ENCODE results near the gene MAST4.

Gene MAST4

DNA sequence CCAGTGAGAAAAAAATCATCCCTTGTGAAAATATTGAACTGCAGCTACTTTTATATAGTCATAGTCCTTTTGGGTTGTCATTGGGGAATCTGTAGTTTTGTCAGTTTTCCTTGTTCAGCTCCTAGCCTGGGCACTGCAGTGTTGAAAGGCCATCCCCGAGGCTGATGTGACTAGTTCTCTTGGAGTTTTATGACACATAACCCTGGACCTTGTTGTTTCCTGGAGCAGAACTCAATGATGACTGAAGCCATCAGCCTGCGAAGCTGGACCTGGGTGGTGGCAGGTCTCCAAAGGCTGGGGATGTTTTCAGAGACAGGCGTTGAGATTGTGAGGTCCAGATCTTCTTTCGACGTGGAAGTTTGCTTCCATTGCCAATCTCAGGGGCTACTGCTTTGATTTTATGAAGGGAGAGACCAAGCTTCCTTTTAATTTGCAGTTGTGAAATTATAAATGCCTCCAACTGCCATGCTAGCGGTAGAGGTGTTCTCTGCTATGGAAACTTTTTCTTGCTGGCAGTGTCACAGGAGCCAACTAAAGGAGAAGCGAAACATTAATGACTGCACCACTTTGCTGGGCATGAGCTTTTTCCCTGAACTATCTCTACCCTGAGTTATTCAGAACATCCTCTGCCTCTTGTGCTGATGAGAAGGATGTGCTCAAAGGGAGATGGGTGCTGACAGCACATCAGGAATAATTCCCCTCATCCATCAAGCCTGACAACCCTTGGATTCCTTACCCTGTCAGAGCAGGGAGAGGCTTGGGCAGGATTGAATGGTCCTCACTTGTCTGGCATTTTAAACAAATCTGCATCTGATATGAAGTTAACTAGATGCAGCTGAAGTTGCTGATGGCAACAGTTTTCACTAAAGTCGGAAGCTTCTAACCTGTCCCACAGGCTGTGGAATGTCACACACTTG is 209.6 kb downstream of the MAST4 start:
- H3K27me3 Mint-ChIP-seq (ENCODE audit: low read depth), result peaks cover 3% of the 10 kb centered on the region
- H3K4me3 Mint-ChIP-seq, result no peak overlapping the region
- H3K4me1 Mint-ChIP-seq, result no peaks in the 10 kb centered on the region
- no peaks in the 10 kb centered on the region for H3K9me3 Mint-ChIP-seq
- H3K27ac Mint-ChIP-seq, result no peak overlapping the region
- TF ChIP-seq, protein P1, sequence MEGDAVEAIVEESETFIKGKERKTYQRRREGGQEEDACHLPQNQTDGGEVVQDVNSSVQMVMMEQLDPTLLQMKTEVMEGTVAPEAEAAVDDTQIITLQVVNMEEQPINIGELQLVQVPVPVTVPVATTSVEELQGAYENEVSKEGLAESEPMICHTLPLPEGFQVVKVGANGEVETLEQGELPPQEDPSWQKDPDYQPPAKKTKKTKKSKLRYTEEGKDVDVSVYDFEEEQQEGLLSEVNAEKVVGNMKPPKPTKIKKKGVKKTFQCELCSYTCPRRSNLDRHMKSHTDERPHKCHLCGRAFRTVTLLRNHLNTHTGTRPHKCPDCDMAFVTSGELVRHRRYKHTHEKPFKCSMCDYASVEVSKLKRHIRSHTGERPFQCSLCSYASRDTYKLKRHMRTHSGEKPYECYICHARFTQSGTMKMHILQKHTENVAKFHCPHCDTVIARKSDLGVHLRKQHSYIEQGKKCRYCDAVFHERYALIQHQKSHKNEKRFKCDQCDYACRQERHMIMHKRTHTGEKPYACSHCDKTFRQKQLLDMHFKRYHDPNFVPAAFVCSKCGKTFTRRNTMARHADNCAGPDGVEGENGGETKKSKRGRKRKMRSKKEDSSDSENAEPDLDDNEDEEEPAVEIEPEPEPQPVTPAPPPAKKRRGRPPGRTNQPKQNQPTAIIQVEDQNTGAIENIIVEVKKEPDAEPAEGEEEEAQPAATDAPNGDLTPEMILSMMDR (IDR thresholded peaks at IDR 0.05; ENCODE audit: unreplicated experiment in 3 of 3), result no peak
- no peaks in the 10 kb centered on the region for H3K36me3 Mint-ChIP-seq (ENCODE audit: low read depth)

DNA sequence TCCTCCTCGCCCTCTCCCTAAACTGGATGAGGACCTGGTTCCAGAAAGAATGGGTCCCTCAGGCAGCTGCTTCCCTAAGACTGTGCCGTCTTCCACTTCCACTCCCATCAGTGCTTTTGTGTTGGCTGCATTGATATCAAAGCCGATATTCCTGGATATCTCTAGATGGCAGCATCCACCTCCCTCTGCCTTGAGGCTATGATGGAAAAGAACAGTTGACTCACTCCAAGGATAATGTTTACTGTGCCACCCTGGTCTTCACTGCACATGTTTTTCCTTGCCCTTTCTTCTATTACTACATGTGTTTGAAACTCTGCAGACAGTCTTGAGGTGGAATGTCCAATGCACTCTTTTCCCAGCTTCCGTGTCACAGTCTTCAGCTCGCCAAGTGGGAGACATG is 211.6 kb downstream of the MAST4 start:
- H3K36me3 Mint-ChIP-seq (ENCODE audit: low read depth), result no peaks in the 10 kb centered on the region
- H3K27me3 Mint-ChIP-seq (ENCODE audit: low read depth), result peaks cover 3% of the 10 kb centered on the region
- H3K27ac Mint-ChIP-seq, result no peak overlapping the region
- H3K9me3 Mint-ChIP-seq, result no peaks in the 10 kb centered on the region
- no peaks in the 10 kb centered on the region for H3K4me1 Mint-ChIP-seq
- TF ChIP-seq, protein P1 (IDR thresholded peaks at IDR 0.05; ENCODE audit: unreplicated experiment in 3 of 3), result peak; percentile 34 to 41 (median 38)
- no peak overlapping the region for H3K4me3 Mint-ChIP-seq

DNA sequence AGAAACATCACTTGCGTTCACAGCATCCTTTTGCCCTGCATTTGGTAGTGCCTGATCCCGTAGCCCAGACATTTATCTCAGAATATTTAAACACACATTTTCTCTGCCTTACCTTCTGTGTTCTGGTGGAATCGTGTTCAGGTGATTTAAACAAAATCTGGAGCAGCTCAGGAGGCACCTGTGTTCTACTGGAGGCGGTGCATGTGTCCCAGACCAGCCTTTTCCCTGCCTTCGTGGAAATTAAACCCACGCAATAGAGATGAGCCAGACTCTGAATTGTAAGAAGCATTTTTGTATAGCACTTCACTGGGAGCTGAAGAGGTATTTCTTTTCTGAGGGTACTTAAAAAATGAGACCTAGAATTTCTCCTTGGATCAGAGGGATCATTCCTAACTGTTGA is 212.5 kb downstream of the MAST4 start:
- Mint-ChIP-seq H3K4me1 (no peaks in the 10 kb centered on the region), H3K27ac (no peak overlapping the region), H3K4me3 (no peak overlapping the region), H3K36me3 (ENCODE audit: low read depth) (no peaks in the 10 kb centered on the region), H3K9me3 (no peaks in the 10 kb centered on the region), H3K27me3 (ENCODE audit: low read depth) (peaks cover 3% of the 10 kb centered on the region)
- TF ChIP-seq, protein P1 (IDR thresholded peaks at IDR 0.05; ENCODE audit: unreplicated experiment in 3 of 3), result no peak

DNA sequence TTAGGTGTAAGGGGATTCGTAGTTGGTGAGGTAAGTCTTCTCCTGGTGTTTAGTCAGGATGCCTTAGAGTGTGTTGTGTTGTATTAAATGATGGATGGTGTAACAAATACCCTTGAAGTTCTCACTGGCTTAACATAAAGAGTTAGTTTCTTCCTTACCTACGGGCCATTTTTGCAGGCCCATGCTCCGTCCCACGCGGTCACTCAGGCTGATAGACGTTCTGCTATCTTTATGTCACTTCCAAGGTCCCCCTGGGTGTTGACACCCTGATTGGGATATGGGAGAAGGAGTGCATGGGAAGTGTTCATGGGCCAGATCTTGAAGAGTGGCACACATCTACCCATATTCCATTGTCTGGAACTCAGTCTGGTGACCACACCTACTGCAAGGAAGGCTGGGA is 214.0 kb downstream of the MAST4 start:
- Mint-ChIP-seq H3K36me3 (ENCODE audit: low read depth) (no peaks in the 10 kb centered on the region), H3K4me1 (no peaks in the 10 kb centered on the region), H3K9me3 (no peaks in the 10 kb centered on the region), H3K27ac (no peak overlapping the region), H3K27me3 (ENCODE audit: low read depth) (peaks cover 3% of the 10 kb centered on the region), H3K4me3 (no peak overlapping the region)
- TF ChIP-seq, protein P1 (IDR thresholded peaks at IDR 0.05; ENCODE audit: unreplicated experiment in 3 of 3), result no peak

DNA sequence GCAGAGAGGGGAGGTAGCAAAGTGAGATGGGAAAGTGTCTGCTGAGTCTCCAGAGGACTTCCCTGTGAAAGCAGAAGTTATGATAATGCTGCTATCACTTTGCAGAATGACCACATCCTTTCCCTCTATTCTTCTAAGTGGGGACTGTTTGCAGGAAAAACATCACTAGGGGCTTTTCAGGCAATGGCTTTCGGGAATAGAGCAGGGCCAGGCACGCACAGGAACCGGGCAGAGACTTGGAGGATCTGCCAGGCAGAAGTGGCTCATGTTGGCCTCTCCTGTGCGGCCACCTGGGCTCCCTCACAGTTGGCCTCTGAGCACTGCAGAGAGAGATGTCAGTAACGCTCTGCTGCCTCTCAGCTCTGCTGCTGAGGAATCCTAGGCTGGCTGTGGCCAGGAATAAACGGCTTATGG is 214.7 kb downstream of the MAST4 start:
- Mint-ChIP-seq H3K9me3 (no peaks in the 10 kb centered on the region), H3K27ac (no peak overlapping the region), H3K27me3 (ENCODE audit: low read depth) (peaks cover 3% of the 10 kb centered on the region), H3K4me3 (no peak overlapping the region), H3K36me3 (ENCODE audit: low read depth) (no peaks in the 10 kb centered on the region), H3K4me1 (no peaks in the 10 kb centered on the region)
- TF ChIP-seq, protein P1 (IDR thresholded peaks at IDR 0.05; ENCODE audit: unreplicated experiment in 3 of 3), result no peak

DNA sequence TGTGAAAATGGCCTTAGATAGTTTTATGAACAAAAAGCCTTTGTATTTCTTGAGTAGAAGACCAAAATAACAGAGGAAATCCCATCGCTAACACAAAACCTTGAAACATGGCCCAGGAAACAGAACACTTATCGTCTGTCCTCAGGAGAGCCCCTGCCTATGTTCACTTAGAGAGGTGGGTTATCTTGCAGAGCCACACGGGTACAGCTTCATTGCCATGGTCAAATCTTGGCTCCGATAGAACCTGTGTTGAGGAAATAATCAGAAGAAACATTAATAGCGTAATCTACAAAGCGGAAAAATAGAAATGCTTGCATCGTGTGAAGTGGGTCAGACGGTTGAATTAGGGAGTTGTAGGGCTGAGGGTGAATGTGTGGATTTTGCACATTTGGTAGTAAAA is 216.1 kb downstream of the MAST4 start:
- TF ChIP-seq, protein P1 (IDR thresholded peaks at IDR 0.05; ENCODE audit: unreplicated experiment in 3 of 3), result no peak
- Mint-ChIP-seq H3K4me3 (no peak overlapping the region), H3K27ac (no peak overlapping the region), H3K27me3 (ENCODE audit: low read depth) (peaks cover 3% of the 10 kb centered on the region), H3K36me3 (ENCODE audit: low read depth) (no peaks in the 10 kb centered on the region), H3K9me3 (no peaks in the 10 kb centered on the region), H3K4me1 (no peaks in the 10 kb centered on the region)

Measured in nephron (organoid).